Putamen (tissue), 1 donor: ENCODE results near the gene TIMM22.
"Not testable (repeated sequence)": the region's sequence is repeated elsewhere in the genome, so short reads cannot be mapped to it uniquely, and the experiment has no call there.

ENCODE experiments used
- DNase-seq: peaks from one replicate; pipeline ENCODE4 v3.0.0-alpha.2; 2016; ENCODE audit warnings: low spot score

The TIMM22 gene

GRCh38 chr17:996554-997344, at the start of gene TIMM22:
Gene TIMM22, plus strand, starts transcription at chr17:997129. Its CDS starts 14 bp downstream, at chr17:997143.
- DNase-seq: peak; percentile 94

- DNase-seq: no peak
Measured at GRCh38 chr17:948284-948852, 48.6 kb upstream of the TIMM22 start.

DNA sequence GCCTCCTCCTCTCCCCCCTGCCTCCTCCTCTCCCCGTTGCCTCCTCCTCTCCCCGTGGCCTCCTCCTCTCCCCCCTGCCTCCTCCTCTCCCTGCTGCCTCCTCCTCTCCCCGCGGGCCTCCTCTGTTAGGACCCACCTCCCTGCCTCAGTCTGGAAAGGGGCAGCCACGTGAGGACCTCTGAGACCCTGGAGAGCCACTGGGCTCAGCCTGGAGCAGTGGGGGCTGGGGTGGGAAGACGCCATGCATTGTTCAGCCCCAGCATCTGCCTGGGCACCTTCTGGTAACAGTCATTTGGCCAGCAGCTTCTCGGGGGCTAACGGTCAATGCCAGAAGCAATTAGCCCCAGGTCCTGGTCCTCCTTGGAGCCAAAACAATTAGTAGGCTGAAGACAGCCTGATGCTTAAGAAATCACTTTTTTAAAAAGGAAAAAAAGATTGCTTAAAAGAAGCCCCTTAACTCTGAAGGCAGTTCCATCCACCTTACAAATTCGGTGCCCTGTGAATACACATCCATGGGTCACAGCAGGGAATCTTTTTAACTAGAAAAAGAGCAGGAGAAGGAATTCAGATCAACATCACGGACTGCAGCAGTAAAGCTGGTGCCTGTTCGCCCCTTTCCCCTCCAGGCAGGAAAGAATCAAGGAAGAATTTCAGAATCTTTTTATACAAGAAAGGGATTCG, 47.2 kb upstream of the TIMM22 start:
- no peak for DNase-seq

GRCh38 chr17:951325-952132, 45.4 kb upstream of the TIMM22 start:
- no peak for DNase-seq

GRCh38 chr17:952592-952991, 44.3 kb upstream of the TIMM22 start:
- not testable (repeated sequence) for DNase-seq

DNA sequence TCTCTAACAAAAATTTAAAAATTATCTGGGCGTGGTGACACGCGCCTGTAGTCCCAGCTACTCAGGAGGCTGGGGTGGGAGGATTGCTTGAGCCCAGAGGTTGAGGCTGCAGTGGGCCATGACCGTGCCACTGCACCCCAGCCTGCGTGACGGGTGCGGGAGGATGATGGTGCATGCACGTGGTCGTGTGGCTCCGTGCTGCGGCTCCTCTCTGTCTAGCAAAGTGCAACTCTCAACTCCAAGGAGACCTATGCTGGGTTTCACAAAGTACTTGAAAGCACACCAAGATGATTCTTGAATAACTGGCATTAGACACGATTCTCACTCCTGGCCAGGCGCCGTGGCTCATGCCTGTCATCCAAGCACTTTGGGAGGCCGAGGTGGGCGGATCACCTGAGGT, 43.2 kb upstream of the TIMM22 start:
- DNase-seq: no peak

DNA sequence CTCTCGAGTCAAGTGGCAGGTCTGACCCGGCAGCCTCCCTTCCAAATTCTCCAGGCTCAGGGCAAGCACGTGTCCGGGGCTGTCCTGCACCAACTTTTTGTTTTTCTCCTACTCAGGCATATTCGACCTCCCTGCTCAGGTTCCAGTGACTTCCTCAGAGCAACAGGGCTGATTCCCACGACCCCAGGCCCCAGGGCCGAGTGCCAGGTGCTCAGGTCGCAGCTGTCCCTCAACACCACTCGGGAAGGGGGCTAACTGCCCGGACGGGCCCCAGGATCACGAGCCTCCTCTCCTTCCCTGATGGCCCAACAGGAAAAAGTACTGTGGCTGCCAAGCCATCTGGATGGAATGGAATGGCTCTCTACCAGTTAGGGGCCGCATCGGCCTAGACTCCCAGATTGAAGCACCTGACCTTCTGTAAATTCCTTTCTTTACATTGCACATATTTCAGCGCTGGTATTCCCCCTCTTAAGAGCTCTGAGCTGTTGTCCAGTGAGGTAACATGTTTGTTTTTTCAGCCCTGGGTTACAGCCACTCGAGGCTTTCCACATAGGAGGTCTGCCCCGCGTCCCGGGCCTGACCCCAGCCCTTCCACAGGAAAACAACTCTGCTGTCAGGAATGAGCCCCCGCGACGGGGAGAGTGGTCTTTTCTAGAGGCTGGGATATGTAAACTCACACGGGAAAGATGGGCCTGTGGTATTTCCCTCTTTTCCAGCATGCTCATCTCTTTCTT, 42.3 kb upstream of the TIMM22 start:
- no peak for DNase-seq

- no peak for DNase-seq
Measured at GRCh38 chr17:956905-957304, 40.0 kb upstream of the TIMM22 start.

- no peak for DNase-seq
Measured at GRCh38 chr17:957856-958421, 39.0 kb upstream of the TIMM22 start.

DNA sequence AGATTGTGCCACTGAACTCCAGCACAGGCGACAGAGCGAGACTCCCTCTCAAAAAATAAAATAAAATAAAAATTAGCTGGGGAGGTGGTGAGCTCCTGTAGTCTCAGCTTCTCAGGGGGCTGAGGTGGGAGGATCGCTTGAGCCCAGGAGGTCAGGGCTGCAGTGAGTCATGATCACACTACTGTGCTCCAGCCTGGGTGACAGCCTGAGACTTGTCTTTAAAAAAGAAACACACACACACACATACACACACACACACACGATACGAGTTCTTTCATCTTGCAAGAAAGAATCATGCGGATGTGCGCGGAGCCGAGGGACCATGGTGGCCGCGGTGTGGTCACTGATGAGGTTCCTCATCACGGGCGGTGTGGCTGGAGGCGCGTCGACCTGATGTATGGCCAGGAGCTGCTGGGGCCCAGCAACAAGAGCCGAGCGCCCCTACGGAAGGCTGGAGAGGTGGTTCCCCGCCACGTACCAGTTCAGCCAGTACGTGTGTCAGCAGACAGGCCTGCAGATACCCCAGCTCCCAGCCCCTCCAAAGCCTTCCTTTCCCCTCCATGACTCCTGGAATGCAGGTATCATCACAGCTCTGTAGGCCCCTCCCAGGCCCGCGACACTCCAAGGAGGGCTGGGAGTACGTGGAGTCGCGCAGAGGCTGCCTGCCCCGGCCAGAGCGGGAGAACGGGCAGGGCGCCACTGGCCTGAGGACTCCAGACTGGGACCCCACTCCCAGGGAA, 38.0 kb upstream of the TIMM22 start:
- DNase-seq: no peak

GRCh38 chr17:962166-962565, 34.8 kb upstream of the TIMM22 start:
- DNase-seq: no peak

DNA sequence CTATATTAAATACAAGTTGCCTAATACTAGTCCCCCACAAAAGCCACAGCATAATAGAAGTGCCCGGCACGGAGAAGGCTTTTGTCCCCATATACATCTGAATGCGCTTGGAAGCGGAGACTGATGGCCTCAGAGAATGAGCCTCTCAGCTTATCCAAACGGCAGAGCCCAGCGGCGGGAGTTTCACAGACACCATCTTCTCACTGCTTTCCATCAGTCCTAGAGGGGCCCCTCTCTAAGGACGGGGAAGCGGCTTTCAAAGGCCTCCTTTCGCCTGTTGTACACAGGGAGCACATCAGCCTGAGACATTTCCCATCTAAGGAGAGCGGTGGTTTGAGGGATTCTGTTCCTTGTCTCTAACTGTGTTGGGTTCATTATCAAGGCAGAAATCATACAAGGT, 34.3 kb upstream of the TIMM22 start:
- DNase-seq: no peak

GRCh38 chr17:964876-965275, 32.1 kb upstream of the TIMM22 start:
- DNase-seq: no peak

GRCh38 chr17:965311-965989, 31.5 kb upstream of the TIMM22 start:
- no peak for DNase-seq

DNA sequence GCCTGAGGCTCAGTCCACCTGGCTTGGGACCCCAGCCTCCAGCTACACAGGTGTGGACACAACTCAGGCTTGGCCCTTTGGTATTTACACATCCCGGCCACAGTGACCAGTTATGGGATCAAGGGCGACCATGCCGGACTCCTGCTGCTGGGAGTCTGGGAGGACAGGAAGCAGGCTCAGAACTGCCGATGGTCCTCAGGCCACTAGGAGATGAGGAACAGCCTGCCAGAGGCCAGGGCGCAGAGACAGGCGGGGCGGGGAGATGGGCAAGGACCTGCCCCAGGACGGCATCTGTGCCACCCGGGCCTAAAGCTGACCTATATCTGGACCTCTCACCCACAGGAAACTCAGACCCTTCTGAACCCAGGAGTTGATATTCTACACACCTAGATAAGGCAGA, 29.8 kb upstream of the TIMM22 start:
- no peak for DNase-seq

DNA sequence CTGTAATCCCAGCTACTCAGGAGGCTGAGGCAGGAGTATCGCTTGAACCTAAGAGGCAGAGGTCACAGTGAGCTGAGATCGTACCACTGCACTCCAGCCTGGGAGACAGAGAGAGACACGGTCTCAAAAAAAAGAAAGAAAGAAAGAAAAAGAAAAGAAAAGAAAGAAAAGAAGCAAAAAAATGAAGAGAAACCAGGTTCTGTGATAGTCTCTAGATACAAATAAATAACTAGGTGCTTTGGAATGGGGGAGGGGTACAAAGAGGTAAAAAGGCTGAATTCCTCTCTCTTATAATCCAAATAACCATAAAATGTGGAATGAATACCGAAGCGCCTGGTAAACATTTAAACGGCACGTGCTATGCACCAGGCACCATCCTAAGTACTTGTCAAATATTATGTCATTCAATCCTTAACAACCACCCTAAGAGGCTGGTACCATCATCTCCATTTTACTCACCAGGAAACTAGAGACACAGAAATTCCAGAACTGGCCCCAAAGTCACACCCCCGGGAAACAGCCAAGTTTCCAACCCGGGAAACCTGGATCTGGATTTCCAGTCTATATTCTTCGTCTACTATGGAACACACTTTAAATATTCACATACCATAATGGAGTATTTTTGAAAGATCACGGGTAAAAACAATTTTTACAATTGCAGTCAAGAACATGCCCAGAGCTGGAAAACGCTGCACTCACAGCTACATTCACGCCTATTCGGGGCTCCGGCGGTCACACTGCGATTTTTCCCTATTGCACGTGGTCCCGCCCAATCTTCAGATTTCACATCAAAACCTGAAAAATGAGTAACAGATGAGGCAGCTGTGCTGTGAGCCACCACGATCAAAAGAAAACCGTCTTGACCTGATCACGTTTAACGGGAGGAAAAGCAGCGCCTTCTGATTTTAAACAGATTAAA, 27.9 kb upstream of the TIMM22 start:
- no peak for DNase-seq

DNA sequence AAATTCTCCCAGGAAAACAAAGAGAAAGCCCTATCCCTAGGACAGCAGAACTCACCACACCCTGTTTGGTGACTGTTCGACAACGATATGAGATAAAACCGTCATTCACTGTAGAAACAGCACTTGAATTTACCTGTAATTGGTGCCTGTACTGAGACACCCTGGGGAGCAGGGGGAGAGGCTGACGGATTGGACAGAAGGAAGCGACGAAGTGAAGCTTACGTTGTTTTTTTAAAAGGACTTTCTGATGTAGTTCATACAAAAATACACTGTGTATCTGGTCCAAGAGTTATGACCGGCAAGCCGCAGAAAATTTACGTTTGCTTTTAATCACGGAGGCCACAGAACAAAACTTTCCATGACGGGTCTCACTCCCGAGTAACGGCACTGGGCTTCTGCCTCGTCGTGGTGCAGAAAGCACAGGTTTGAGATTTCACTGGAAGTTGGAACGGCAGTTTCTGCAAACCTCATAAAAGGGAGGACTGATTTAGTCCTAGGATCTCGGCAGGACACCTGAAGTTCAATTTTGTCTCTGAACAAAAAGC, 27.0 kb upstream of the TIMM22 start:
- no peak for DNase-seq

GRCh38 chr17:970364-970763, 26.6 kb upstream of the TIMM22 start:
- DNase-seq: no peak

- DNase-seq: not testable (repeated sequence)
Measured at GRCh38 chr17:971861-972260, 25.1 kb upstream of the TIMM22 start.
